Neural cell (in vitro differentiated cells): ENCODE results near the gene MAP3K14.

Experiments
- CTCF ChIP-seq: fragments of 450-650 bp; IDR thresholded peaks from 2 replicates; pipeline ENCODE4 v1.5.1; 2014; ENCODE audit warnings: antibody characterized with exemption, mild to moderate bottlenecking, moderate library complexity; ENCODE audit not compliant: poor library complexity, severe bottlenecking
- EP300 ChIP-seq: fragments of 450-650 bp; conservative IDR thresholded peaks from 2 replicates; pipeline ENCODE4 v1.6.1; 2014; ENCODE audit warnings: antibody characterized with exemption, mild to moderate bottlenecking, moderate library complexity; ENCODE audit not compliant: poor library complexity, severe bottlenecking
- EZH2 ChIP-seq: fragments of 200-600, 300-800 bp; shearing (Covaris generic), sonication (generic); IDR thresholded peaks from 2 replicates; pipeline ENCODE4 v1.6.1; 2014; ENCODE audit warnings: antibody characterized with exemption, low read length, borderline replicate concordance, mild to moderate bottlenecking; ENCODE audit not compliant: insufficient read depth, poor library complexity, severe bottlenecking
- MXI1 ChIP-seq: fragments of 450-650 bp; conservative IDR thresholded peaks from 2 replicates; pipeline ENCODE4 v1.6.1; 2014; ENCODE audit warnings: antibody characterized with exemption, mild to moderate bottlenecking; ENCODE audit not compliant: poor library complexity, severe bottlenecking
- POLR2AphosphoS5 ChIP-seq: IDR thresholded peaks from 2 replicates; pipeline ENCODE4 v1.6.1; 2012
- RAD21 ChIP-seq: fragments of 450-650 bp; conservative IDR thresholded peaks from 2 replicates; pipeline ENCODE4 v1.6.1; 2014; ENCODE audit warnings: antibody characterized with exemption, mild to moderate bottlenecking, moderate library complexity
- REST ChIP-seq: IDR thresholded peaks from 2 replicates; pipeline ENCODE4 v1.6.1; 2012; ENCODE audit warnings: borderline replicate concordance
- SMC3 ChIP-seq: fragments of 450-650 bp; conservative IDR thresholded peaks from 2 replicates; pipeline ENCODE4 v1.6.1; 2014; ENCODE audit warnings: antibody characterized with exemption, mild to moderate bottlenecking, moderate library complexity; ENCODE audit not compliant: poor library complexity
- TAF1 ChIP-seq: IDR thresholded peaks from 2 replicates; pipeline ENCODE4 v1.6.1; 2012; ENCODE audit warnings: low read depth

GRCh38 chr17:45346216-45347015, 29.6 kb upstream of the MAP3K14 start:
- no peak for TF ChIP-seq CTCF
- no peak for TF ChIP-seq REST
- TF ChIP-seq RAD21, result no peak
- no peak for TF ChIP-seq POLR2AphosphoS5
- TF ChIP-seq EZH2, result no peak
- TF ChIP-seq TAF1, result no peak
- no peak for TF ChIP-seq EP300
- no peak for TF ChIP-seq SMC3
- TF ChIP-seq MXI1, result no peak
